Endothelial cell of umbilical vein (primary cell): ENCODE data around the gene ADCY5. TPM values are rescaled to one million over a fixed set of nuclear protein-coding genes. Genes with fewer than 3 reads are reported as not detected.

Experiments used
- BruUV-seq: library from RNA; stranded (reverse); fragments of 400-500 nt; replicated peaks from 2 replicates; lab custom pipeline; 2021; lab: Mats Ljungman, UMichigan
- CTCF ChIA-PET: fragments of 300-600, 350-600 bp; sonication (Branson Sonifier 250); formaldehyde crosslinking; loops from one replicate; lab custom pipeline; 2021; ENCODE audit warnings: antibody characterized with exemption, inconsistent platforms; lab: Charles Lee
- POLR2A ChIA-PET: fragments of 300-600, 350-600 bp; sonication (Branson Sonifier 250); formaldehyde crosslinking; loops from one replicate; lab custom pipeline; 2021; ENCODE audit warnings: antibody characterized with exemption, inconsistent platforms; lab: Charles Lee
- DNase-seq: peaks from one replicate; pipeline ENCODE4 v3.0.0-alpha.2; 2011; ENCODE audit warnings: low read depth, low spot score
- FAIRE-seq: peaks from 2 replicates; lab custom pipeline; 2011; peaks lifted over from hg19 to GRCh38; lab: Jason Lieb, UNC
- H2AFZ ChIP-seq: 2 replicates; pipeline ENCODE4 v1.6.0; 2012; ENCODE audit warnings: low read depth, low read length, control low read depth, inconsistent platforms
- H3K27ac ChIP-seq: 2 replicates; pipeline ENCODE4 v1.5.1; 2011; ENCODE audit warnings: low read depth, mild to moderate bottlenecking, control low read depth, low read length, moderate library complexity; ENCODE audit not compliant: insufficient read depth
- H3K27me3 ChIP-seq, 2 experiments: 2 replicates each; pipeline versions ENCODE4 v1.6.0 to v1.6.1; 2011; ENCODE audit warnings: low read length in 2 of 2, mixed read lengths in 1 of 2; ENCODE audit not compliant: control insufficient read depth in 2 of 2, insufficient read depth in 2 of 2
- H3K36me3 ChIP-seq, 2 experiments: 2 replicates in 1 of 2; 3 replicates in 1 of 2; pipeline ENCODE4 v1.5.1; 2011; ENCODE audit warnings: low read length in 2 of 2, mild to moderate bottlenecking in 1 of 2, moderate library complexity in 1 of 2; ENCODE audit not compliant: control insufficient read depth in 2 of 2, insufficient read depth in 2 of 2; ENCODE audit errors: extremely low read depth in 1 of 2
- H3K4me1 ChIP-seq: 3 replicates; pipeline ENCODE4 v1.5.1; 2011; ENCODE audit warnings: mild to moderate bottlenecking, low read length; ENCODE audit not compliant: control insufficient read depth, insufficient read depth; ENCODE audit errors: extremely low read depth
- H3K4me2 ChIP-seq: 2 replicates; pipeline ENCODE4 v1.6.1; 2011; ENCODE audit warnings: low read length, control low read depth, mixed read lengths; ENCODE audit not compliant: insufficient read depth
- H3K4me3 ChIP-seq, 3 experiments: fragments of 200-600 bp in 1 of 3; sonication (generic), shearing (Covaris generic) in 1 of 3; replicated peaks in 1 of 3; 2 replicates each; pipeline ENCODE4 v1.5.1; 2011 to 2016; ENCODE audit warnings: control low read depth in 3 of 3, low read length in 3 of 3, mild to moderate bottlenecking in 2 of 3, inconsistent platforms in 1 of 3, low read depth in 1 of 3, moderate library complexity in 1 of 3; ENCODE audit not compliant: insufficient read depth in 1 of 3
- H3K79me2 ChIP-seq: 2 replicates; pipeline ENCODE4 v1.6.0; 2012; ENCODE audit warnings: low read length, inconsistent platforms; ENCODE audit not compliant: control insufficient read depth, insufficient read depth
- H3K9ac ChIP-seq: replicated peaks from 2 replicates; pipeline ENCODE3; 2011; ENCODE audit warnings: low read length, control low read depth; ENCODE audit not compliant: insufficient read depth; ENCODE audit errors: extremely low read depth
- H3K9me1 ChIP-seq: replicated peaks from 3 replicates; pipeline ENCODE4 v1.6.0; 2011; ENCODE audit warnings: mild to moderate bottlenecking, low read length; ENCODE audit not compliant: control insufficient read depth, insufficient read depth; ENCODE audit errors: extremely low read depth
- H3K9me3 ChIP-seq: replicated peaks from 2 replicates; pipeline ENCODE4 v1.5.1; 2012; ENCODE audit warnings: low read length, inconsistent platforms; ENCODE audit not compliant: control insufficient read depth, insufficient read depth
- H4K20me1 ChIP-seq: replicated peaks from 2 replicates; pipeline ENCODE3; 2011; ENCODE audit warnings: mild to moderate bottlenecking, low read length; ENCODE audit not compliant: control insufficient read depth, insufficient read depth; ENCODE audit errors: extremely low read depth
- CTCF ChIP-seq, 2 donors: IDR thresholded peaks; 1 replicate in 1 of 2; 2 replicates in 1 of 2; pipeline ENCODE4 v1.5.1; 2011; ENCODE audit warnings: low read length in 2 of 2, mild to moderate bottlenecking in 2 of 2, moderate library complexity in 2 of 2, control low read depth in 1 of 2, inconsistent platforms in 1 of 2, low read depth in 1 of 2; ENCODE audit not compliant: insufficient read depth in 1 of 2; ENCODE audit errors: extremely low read depth in 1 of 2
- FOS ChIP-seq: IDR thresholded peaks from 2 replicates; pipeline ENCODE4 v1.6.1; 2011; ENCODE audit warnings: mild to moderate bottlenecking, low read length, moderate library complexity, borderline replicate concordance; ENCODE audit not compliant: insufficient read depth
- JUN ChIP-seq: IDR thresholded peaks from 2 replicates; pipeline ENCODE4 v1.6.1; 2011; ENCODE audit warnings: borderline replicate concordance, low read depth; ENCODE audit not compliant: insufficient read length, insufficient read depth
- MYC ChIP-seq: IDR thresholded peaks from one replicate; pipeline ENCODE4 v1.6.1; 2011; ENCODE audit warnings: mild to moderate bottlenecking, low read depth, low read length
- POLR2AphosphoS5 ChIP-seq: IDR thresholded peaks from 2 replicates; pipeline ENCODE4 v1.6.1; 2012; ENCODE audit warnings: low read depth, mild to moderate bottlenecking, control low read depth, low read length, moderate library complexity; ENCODE audit not compliant: insufficient read depth
- dilution Hi-C: fragments of 300-500 bp; cut with MboI; formaldehyde crosslinking; loops from one replicate; pipeline ENCODE4 v1.15.0; 2019; ENCODE audit warnings: low sequenced_read_pairs; ENCODE audit not compliant: extremely low pct_ligation_motif_present
- intact Hi-C: fragments of 100-400 bp; cut with micrococcal nuclease; formaldehyde crosslinking; loops from one replicate; pipeline ENCODE4 v1.10.0; 2022
- polyA plus RNA-seq, 4 experiments: library from polyadenylated mRNA; depleted of rRNA in 3 of 4; stranded (reverse) in 3 of 4; unstranded in 1 of 4; fragments of >200 nt; gene quantifications; 2 replicates each; pipeline versions ENCODE4 v1.2.1 to v1.2.3, GENCODE V29; 2011 to 2012; ENCODE audit warnings: missing spikeins in 1 of 4
- total RNA-seq: library from RNA; stranded (reverse); gene quantifications from 2 replicates; pipeline ENCODE4 v1.2.3, GENCODE V29; 2021

ADCY5 gene
- total and polyA plus RNA-seq, 2 donors (not counting 3 experiments of a cell fraction or from before 2014, with no cell fraction given) = 0.01 TPM; not detected in 1

- intact Hi-C loops (no loop called here), dilution Hi-C loops (no loop called here)
- BruUV-seq = no TSS peak
- H3K27me3 ChIP-seq = no peaks in the 10 kb centered on the region
- H3K4me3 ChIP-seq = no peak overlapping the region
- no peak for TF ChIP-seq FOS
- TF ChIP-seq JUN = no peak
- TF ChIP-seq CTCF (IDR thresholded peaks at IDR 0.05; ENCODE audit: extremely low read depth in 1 of 2, insufficient read depth in 1 of 2, low read depth in 1 of 2, low read length in 2 of 2) = no peak
- TF ChIP-seq POLR2AphosphoS5 = no peak
- no peak for TF ChIP-seq MYC
- DNase-seq = no peak
- no peaks in the 10 kb centered on the region for H4K20me1 ChIP-seq
- FAIRE-seq = no peak
- CTCF ChIA-PET = interaction anchor here (0.6 to 1.4 kb wide), 2 partner anchors 31 to 167 kb away, joined by 3 to 4 read pairs; no protein-coding TSS in a partner anchor
- H2AFZ ChIP-seq = no peak overlapping the region
- no peak overlapping the region for H3K27ac ChIP-seq
- no peak overlapping the region for H3K4me2 ChIP-seq
- H3K9me3 ChIP-seq = no peaks in the 10 kb centered on the region
- POLR2A ChIA-PET = no interaction called here
- H3K9me1 ChIP-seq = no peaks in the 10 kb centered on the region
- H3K9ac ChIP-seq = no peak overlapping the region
- no peaks in the 10 kb centered on the region for H3K36me3 ChIP-seq
- H3K79me2 ChIP-seq = no peaks in the 10 kb centered on the region
- H3K4me1 ChIP-seq = no peaks in the 10 kb centered on the region
Observed at GRCh38 chr3:123491966-123492587, 43.2 kb upstream of the ADCY5 start.
